Right atrium auricular region (tissue), 2 donors: ENCODE measurements around the gene OR1I1. TPM values are rescaled to one million over a fixed set of nuclear protein-coding genes. Genes with fewer than 3 reads are reported as not detected.

Experiments used
- DNase-seq: peaks from one replicate; pipeline ENCODE4 v3.0.0-alpha.2; 2019; ENCODE audit warnings: low spot score
- H3K27ac ChIP-seq, 2 donors: fragments of 200-600 bp; sonication (generic); 1 replicate in 1 of 2; 2 replicates in 1 of 2; pipeline ENCODE4 v1.5.1; 2016 to 2019
- H3K27me3 ChIP-seq, 2 donors: fragments of 200-600 bp; sonication (generic); one replicate each; pipeline versions ENCODE4 v1.5.1 to v1.6.0; 2017 to 2019
- H3K36me3 ChIP-seq: fragments of 200-600 bp; sonication (generic); one replicate; pipeline ENCODE4 v1.5.1; 2016
- H3K4me1 ChIP-seq, 2 donors: fragments of 200-600 bp; sonication (generic); one replicate each; pipeline versions ENCODE4 v1.5.1 to v1.6.0; 2017 to 2019
- H3K4me3 ChIP-seq, 2 donors: fragments of 200-600 bp; sonication (generic); 1 replicate in 1 of 2; 2 replicates in 1 of 2; pipeline ENCODE4 v1.5.1; 2017 to 2019; ENCODE audit warnings: mild to moderate bottlenecking in 1 of 2, moderate library complexity in 1 of 2
- H3K9me3 ChIP-seq, 2 donors: fragments of 200-600 bp; sonication (generic); one replicate each; pipeline ENCODE4 v1.5.1; 2019
- total RNA-seq, 2 donors: library from RNA; depleted of rRNA; stranded (reverse); fragments of >200 nt; gene quantifications; one replicate each; pipeline ENCODE4 v1.1.0, GENCODE V29; 2016
- TF ChIP-seq, protein P1 (sequence below), 2 donors: fragments of 200-600 bp; sonication (generic); IDR thresholded peaks; one replicate each; pipeline ENCODE4 v1.5.1; 2019; ENCODE audit warnings: antibody characterized with exemption in 2 of 2

The OR1I1 gene
- total RNA-seq, 2 donors from 2014 or later, result not detected

DNA sequence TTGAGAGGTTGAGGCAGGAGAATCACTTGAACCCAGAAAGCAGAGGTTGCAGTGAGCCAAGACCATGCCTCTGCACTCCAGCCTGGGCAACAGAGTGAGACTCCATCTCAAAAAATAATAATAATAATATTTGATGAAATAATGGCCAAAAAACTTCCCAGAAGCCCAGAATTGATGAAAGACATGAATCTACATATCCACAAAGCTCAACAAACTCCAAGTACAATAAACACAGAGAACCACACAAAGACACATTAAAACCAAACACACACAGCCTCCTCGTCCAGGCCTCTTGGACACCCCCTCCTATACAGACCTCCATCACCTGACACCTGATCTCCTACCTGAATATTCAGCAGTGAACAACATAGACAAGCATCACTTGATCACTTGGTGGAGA lies 22.0 kb downstream of the OR1I1 start:
- H3K9me3 ChIP-seq, result peaks cover 0 to 18% of the 10 kb centered on the region in 2 donors
- no peaks in the 10 kb centered on the region for H3K27me3 ChIP-seq
- no peak for DNase-seq
- H3K4me3 ChIP-seq, result no peak overlapping the region
- H3K4me1 ChIP-seq, result peaks cover 0 to 14% of the 10 kb centered on the region in 2 donors
- TF ChIP-seq, protein P1, sequence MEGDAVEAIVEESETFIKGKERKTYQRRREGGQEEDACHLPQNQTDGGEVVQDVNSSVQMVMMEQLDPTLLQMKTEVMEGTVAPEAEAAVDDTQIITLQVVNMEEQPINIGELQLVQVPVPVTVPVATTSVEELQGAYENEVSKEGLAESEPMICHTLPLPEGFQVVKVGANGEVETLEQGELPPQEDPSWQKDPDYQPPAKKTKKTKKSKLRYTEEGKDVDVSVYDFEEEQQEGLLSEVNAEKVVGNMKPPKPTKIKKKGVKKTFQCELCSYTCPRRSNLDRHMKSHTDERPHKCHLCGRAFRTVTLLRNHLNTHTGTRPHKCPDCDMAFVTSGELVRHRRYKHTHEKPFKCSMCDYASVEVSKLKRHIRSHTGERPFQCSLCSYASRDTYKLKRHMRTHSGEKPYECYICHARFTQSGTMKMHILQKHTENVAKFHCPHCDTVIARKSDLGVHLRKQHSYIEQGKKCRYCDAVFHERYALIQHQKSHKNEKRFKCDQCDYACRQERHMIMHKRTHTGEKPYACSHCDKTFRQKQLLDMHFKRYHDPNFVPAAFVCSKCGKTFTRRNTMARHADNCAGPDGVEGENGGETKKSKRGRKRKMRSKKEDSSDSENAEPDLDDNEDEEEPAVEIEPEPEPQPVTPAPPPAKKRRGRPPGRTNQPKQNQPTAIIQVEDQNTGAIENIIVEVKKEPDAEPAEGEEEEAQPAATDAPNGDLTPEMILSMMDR (IDR thresholded peaks at IDR 0.05), result no peak
- no peaks in the 10 kb centered on the region for H3K36me3 ChIP-seq
- no peak overlapping the region for H3K27ac ChIP-seq

DNA sequence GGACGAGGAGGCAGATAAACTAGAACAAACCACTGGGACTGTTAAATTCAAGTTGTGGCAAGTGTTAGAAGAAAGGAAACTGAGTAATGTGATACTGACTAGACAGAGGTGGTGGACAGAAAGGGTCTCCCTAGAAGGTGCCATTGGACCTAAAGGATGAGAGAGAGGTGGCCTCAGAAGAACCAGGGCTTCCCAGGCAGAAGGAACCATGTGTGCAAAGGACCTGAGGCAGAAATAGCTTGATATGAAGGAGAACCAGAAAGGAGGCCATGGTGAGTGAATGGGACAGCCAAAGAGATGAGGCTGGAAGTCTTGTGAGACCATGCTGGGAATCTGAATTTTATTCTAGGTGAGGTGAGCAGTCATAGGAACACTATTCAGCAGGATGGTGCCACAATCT lies 22.4 kb downstream of the OR1I1 start:
- Histone ChIP-seq H3K27ac (no peak overlapping the region), H3K4me3 (no peak overlapping the region), H3K9me3 (peaks cover 0 to 18% of the 10 kb centered on the region in 2 donors), H3K27me3 (no peaks in the 10 kb centered on the region), H3K36me3 (peaks cover under 1% of the 10 kb centered on the region), H3K4me1 (peaks cover 0 to 17% of the 10 kb centered on the region in 2 donors)
- TF ChIP-seq, protein P1 (IDR thresholded peaks at IDR 0.05), result no peak
- no peak for DNase-seq

DNA sequence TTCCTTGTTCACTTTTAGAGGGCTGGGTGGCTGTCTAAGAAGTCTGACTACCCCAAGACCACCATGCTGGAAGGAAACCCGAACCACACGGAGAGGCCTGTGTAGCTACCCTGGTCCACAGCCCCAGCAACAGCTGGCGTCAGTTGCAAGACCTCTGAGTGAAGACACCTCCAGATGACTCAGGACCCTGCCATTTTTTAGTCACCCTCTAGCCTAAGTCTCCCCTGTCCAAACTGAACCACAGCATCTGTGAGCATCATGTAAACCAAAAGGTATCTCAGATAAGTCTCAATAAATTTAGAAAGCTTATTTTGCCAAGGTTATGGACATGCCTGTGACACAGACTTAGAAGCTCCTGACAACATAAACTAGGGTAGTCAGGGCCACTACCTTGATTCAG lies 23.0 kb downstream of the OR1I1 start:
- Histone ChIP-seq H3K36me3 (peaks cover 7% of the 10 kb centered on the region), H3K4me1 (peaks cover 0 to 17% of the 10 kb centered on the region in 2 donors), H3K27me3 (no peaks in the 10 kb centered on the region), H3K4me3 (no peak overlapping the region), H3K27ac (no peak overlapping the region), H3K9me3 (peaks cover 0 to 18% of the 10 kb centered on the region in 2 donors)
- TF ChIP-seq, protein P1 (IDR thresholded peaks at IDR 0.05), result no peak
- no peak for DNase-seq

DNA sequence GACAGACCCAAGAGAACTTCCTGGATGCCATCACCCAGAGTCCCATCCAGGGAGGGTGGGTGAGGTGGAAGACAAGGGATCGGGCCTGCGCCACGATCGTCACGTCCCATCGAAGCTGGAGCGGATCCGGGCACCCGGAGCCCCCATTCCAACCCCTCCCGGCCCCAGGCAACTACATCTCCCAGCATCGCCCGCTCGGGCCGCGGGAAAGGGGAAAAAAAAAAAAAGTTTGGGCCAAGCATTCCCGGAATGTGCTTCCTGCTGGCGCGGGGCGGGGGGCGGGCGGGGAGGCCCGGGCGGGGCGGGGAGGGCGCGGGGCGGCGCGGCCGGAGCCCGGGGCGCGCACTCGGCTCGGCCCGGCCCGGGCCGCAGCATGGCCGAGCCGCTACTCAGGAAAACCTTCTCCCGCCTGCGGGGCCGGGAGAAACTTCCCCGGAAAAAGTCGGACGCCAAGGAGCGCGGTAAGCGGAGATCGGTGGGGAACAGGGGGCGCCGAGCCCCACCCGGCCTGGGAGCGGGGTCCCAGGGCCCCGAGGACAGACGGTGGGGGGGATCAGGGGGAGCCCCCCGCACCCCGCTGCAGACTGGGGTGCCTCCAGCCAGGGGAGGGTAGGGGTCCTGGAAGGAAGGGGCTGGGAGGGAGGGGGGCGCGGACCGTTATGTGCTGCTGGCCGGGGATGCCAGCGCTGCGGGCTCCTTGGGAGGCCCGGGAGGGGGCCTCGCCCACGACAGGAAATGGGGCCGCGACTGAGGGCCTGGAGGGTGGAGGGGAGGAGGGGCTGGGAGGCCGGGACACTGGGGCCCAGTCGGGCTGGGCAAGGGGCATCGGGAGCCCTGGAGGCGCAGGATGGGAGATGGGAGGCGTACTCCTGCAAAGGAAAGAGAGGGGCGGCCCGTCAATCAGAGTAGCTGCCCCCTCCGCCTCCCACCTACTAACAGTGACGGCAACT lies 25.3 kb downstream of the OR1I1 start, which contains the start of gene SYDE1:
Gene SYDE1 (plus strand): TSS at position 341 of the 950 bp plus-strand sequence. CDS start 33 bp downstream, at position 374.
- peaks cover 26% of the 10 kb centered on the region for H3K36me3 ChIP-seq
- TF ChIP-seq, protein P1 (IDR thresholded peaks at IDR 0.05), result no peak
- peaks cover 0 to 18% of the 10 kb centered on the region in 2 donors for H3K9me3 ChIP-seq
- peak; percentile 61 for DNase-seq
- peak within 1 kb of the TSS; percentile 93 to 98 for H3K27ac ChIP-seq
- peaks cover 0 to 17% of the 10 kb centered on the region in 2 donors for H3K4me1 ChIP-seq
- peak within 1 kb of the TSS; percentile 94 to 100 for H3K4me3 ChIP-seq
- no peaks in the 10 kb centered on the region for H3K27me3 ChIP-seq

DNA sequence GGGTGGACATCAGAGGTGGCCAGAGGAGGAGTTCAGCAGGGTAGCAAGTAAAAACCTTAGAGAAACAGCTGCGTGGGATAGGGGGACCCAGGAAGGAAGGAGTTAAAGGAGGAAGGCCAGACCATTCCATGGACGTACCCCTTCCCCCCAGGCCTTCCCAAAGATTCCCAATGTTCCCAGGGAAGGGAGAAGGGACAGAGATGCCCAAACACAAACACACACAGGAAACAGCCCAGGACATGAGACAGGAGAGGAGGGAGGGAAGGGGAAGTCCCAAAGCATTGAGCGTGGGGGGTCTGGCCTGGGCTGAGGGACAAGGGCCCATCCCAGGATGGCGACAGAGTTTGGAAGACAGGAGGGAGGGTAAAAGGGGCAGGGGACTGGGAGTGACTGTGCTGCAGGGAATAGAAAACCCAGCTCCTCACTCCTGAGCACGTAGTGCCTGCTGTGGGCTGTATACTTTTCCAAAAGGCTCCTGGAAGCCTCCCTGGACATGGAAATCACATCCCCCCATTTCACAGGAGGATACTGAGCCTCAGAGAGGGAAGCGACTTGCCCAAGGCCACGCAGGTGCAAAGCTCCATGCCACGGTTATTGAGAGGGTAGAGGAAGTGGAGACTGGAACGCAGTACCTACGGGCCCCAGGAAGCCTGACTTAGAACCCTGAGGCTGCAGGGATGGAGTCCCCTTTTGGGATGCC lies 26.3 kb downstream of the OR1I1 start:
- TF ChIP-seq, protein P1 (IDR thresholded peaks at IDR 0.05), result no peak
- H3K36me3 ChIP-seq, result peaks cover 36% of the 10 kb centered on the region
- DNase-seq, result no peak

More for the DNA sequence above, 26.3 kb downstream of the OR1I1 start:
- peaks cover 0 to 18% of the 10 kb centered on the region in 2 donors for H3K9me3 ChIP-seq
- H3K4me3 ChIP-seq, result peak overlapping the region; percentile 94 to 100
- no peaks in the 10 kb centered on the region for H3K27me3 ChIP-seq
- H3K27ac ChIP-seq, result peak overlapping the region; percentile 93 to 98
- peaks cover 0 to 17% of the 10 kb centered on the region in 2 donors for H3K4me1 ChIP-seq
